GM12878 (cell line): ENCODE data around the gene MID1. TPM values are rescaled to one million over a fixed set of nuclear protein-coding genes. Genes with fewer than 3 reads are reported as not detected.

Experiments used
- ATAC-seq: fragments of 200-7000 bp; cut with Tn5 transposase; 3 replicates; pipeline ENCODE4 v1.9.1; 2020; ENCODE audit warnings: mild to moderate bottlenecking, moderate library complexity
- BruUV-seq: library from RNA; stranded (reverse); fragments of 400-500 nt; replicated peaks from 2 replicates; lab custom pipeline; 2021; lab: Mats Ljungman, UMichigan
- CTCF ChIA-PET: fragments of 300-600 bp; sonication (Branson Sonifier 250); formaldehyde crosslinking; extraction: SDS; loops from one replicate; lab custom pipeline; 2021; ENCODE audit warnings: inconsistent platforms; lab: Yijun Ruan, JAX
- POLR2A ChIA-PET: fragments of 350-600 bp; formaldehyde crosslinking; extraction: SDS; loops from one replicate; lab custom pipeline; 2021; ENCODE audit warnings: inconsistent platforms; lab: Charles Lee
- RAD21 ChIA-PET: fragments of 300-600 bp; sonication (Branson Sonifier 250); formaldehyde crosslinking; loops from one replicate; lab custom pipeline; 2023; ENCODE audit warnings: antibody characterized with exemption; ENCODE audit not compliant: unreplicated experiment; lab: Charles Lee
- SMC1A ChIA-PET: fragments of 300-600 bp; sonication (Branson Sonifier 250); formaldehyde crosslinking; loops from one replicate; lab custom pipeline; 2023; ENCODE audit not compliant: unreplicated experiment, uncharacterized antibody; lab: Charles Lee
- DNase-seq: peaks from one replicate; pipeline ENCODE4 v3.0.0-alpha.2; 2011; ENCODE audit warnings: low read depth, low spot score
- FAIRE-seq: peaks from 3 replicates; lab custom pipeline; 2011; peaks lifted over from hg19 to GRCh38; lab: Jason Lieb, UNC
- H2AFZ ChIP-seq: 2 replicates; pipeline ENCODE4 v1.6.0; 2011; ENCODE audit warnings: low read depth, low read length, control low read depth; ENCODE audit not compliant: control insufficient read depth
- H3K27ac ChIP-seq: 2 replicates; pipeline ENCODE4 v1.5.1; 2011; ENCODE audit warnings: control low read depth; ENCODE audit not compliant: control insufficient read depth, insufficient read depth
- H3K27me3 ChIP-seq, 2 experiments: replicated peaks in 1 of 2; 2 replicates each; pipeline versions ENCODE4 v1.6.0 to v1.6.1; 2011; ENCODE audit warnings: low read length in 1 of 2; ENCODE audit not compliant: control insufficient read depth in 2 of 2, insufficient read depth in 2 of 2
- H3K36me3 ChIP-seq, 2 experiments: 2 replicates each; pipeline ENCODE4 v1.5.1; 2011; ENCODE audit warnings: low read length in 1 of 2; ENCODE audit not compliant: control insufficient read depth in 2 of 2, insufficient read depth in 2 of 2
- H3K4me1 ChIP-seq: 2 replicates; pipeline ENCODE4 v1.6.1; 2011; ENCODE audit warnings: mild to moderate bottlenecking, low read length, moderate library complexity, mixed read lengths; ENCODE audit not compliant: control insufficient read depth, insufficient read depth
- H3K4me2 ChIP-seq: 2 replicates; pipeline ENCODE4 v1.6.0; 2011; ENCODE audit warnings: control low read depth; ENCODE audit not compliant: control insufficient read depth, insufficient read depth
- H3K4me3 ChIP-seq: fragments of 200-600 bp; sonication (generic); 2 replicates; pipeline ENCODE4 v1.5.1; 2016
- H3K79me2 ChIP-seq: 2 replicates; pipeline ENCODE4 v1.6.0; 2011; ENCODE audit warnings: low read length; ENCODE audit not compliant: control insufficient read depth, insufficient read depth
- H3K9ac ChIP-seq: 2 replicates; pipeline ENCODE4 v1.8.0; 2011; ENCODE audit warnings: low read length, control low read depth, mixed read lengths; ENCODE audit not compliant: control insufficient read depth, insufficient read depth
- H3K9me3 ChIP-seq: replicated peaks from 3 replicates; pipeline ENCODE4 v1.5.1; 2011; ENCODE audit warnings: mild to moderate bottlenecking, low read length; ENCODE audit not compliant: control insufficient read depth, insufficient read depth
- H4K20me1 ChIP-seq: 2 replicates; pipeline ENCODE4 v1.6.0; 2011; ENCODE audit not compliant: control insufficient read depth, insufficient read depth
- BMI1 ChIP-seq: fragments of 450-650 bp; IDR thresholded peaks from 2 replicates; pipeline ENCODE4 v1.6.1; 2016; ENCODE audit warnings: mild to moderate bottlenecking, moderate library complexity, borderline replicate concordance
- EP300 ChIP-seq, 2 experiments: fragments of 150-350 bp in 1 of 2; IDR thresholded peaks; 2 replicates each; pipeline ENCODE4 v1.6.1; 2011 to 2012; ENCODE audit warnings: low read depth in 2 of 2, low read length in 2 of 2, borderline replicate concordance in 1 of 2, improper control_type of control experiment in 1 of 2, inconsistent platforms in 1 of 2; ENCODE audit not compliant: control insufficient read depth in 1 of 2
- GABPA ChIP-seq: IDR thresholded peaks from 2 replicates; pipeline ENCODE4 v1.6.1; 2014; ENCODE audit warnings: antibody characterized with exemption, low read depth, mild to moderate bottlenecking, inconsistent platforms
- GATAD2B ChIP-seq: fragments of 450-650 bp; conservative IDR thresholded peaks from 2 replicates; pipeline ENCODE4 v1.6.1; 2017; ENCODE audit warnings: low read depth, mild to moderate bottlenecking, moderate library complexity
- HDAC2 ChIP-seq: fragments of 200-600 bp; sonication (generic); IDR thresholded peaks from 2 replicates; pipeline ENCODE4 v1.6.1; 2017
- MEF2A ChIP-seq: IDR thresholded peaks from 2 replicates; pipeline ENCODE4 v1.6.1; 2011; ENCODE audit warnings: low read depth, mild to moderate bottlenecking, low read length, moderate library complexity; ENCODE audit not compliant: insufficient read depth
- NFYB ChIP-seq: IDR thresholded peaks from 2 replicates; pipeline ENCODE4 v1.6.1; 2011; ENCODE audit warnings: low read depth, mild to moderate bottlenecking, low read length, improper control_type of control experiment, moderate library complexity; ENCODE audit not compliant: insufficient read depth
- POLR2A ChIP-seq: IDR thresholded peaks from 2 replicates; pipeline ENCODE4 v1.6.1; 2011; ENCODE audit warnings: low read depth, mild to moderate bottlenecking, low read length
- POLR2AphosphoS2 ChIP-seq: IDR thresholded peaks from 2 replicates; pipeline ENCODE4 v1.6.1; 2011; ENCODE audit warnings: low read depth, mild to moderate bottlenecking, low read length, improper control_type of control experiment, moderate library complexity
- RAD21 ChIP-seq: IDR thresholded peaks from 2 replicates; pipeline ENCODE4 v1.6.1; 2011; ENCODE audit warnings: mild to moderate bottlenecking, low read depth, low read length, moderate library complexity; ENCODE audit not compliant: insufficient read depth
- TCF12 ChIP-seq: IDR thresholded peaks from 2 replicates; pipeline ENCODE4 v1.6.1; 2011; ENCODE audit warnings: low read depth, mild to moderate bottlenecking, low read length
- ZNF622 ChIP-seq: fragments of 450-650 bp; IDR thresholded peaks from 2 replicates; pipeline ENCODE4 v1.6.1; 2017; ENCODE audit warnings: mild to moderate bottlenecking, inconsistent platforms
- ZSCAN29 ChIP-seq: fragments of 450-650 bp; IDR thresholded peaks from 2 replicates; pipeline ENCODE4 v1.6.1; 2017; ENCODE audit warnings: mild to moderate bottlenecking, moderate library complexity
- ZZZ3 ChIP-seq: IDR thresholded peaks from 2 replicates; pipeline ENCODE4 v1.6.1; 2011; ENCODE audit warnings: low read depth; ENCODE audit not compliant: control insufficient read depth, insufficient read length
- WGBS: methylation state at CpG from one replicate; pipeline ENCODE4 v1.1.6; 2016; ENCODE audit warnings: low lambda C conversion rate; ENCODE audit not compliant: insufficient replicate concordance, insufficient coverage; ENCODE audit errors: missing lambda C conversion rate; 5-methylcytosine and 5-hydroxymethylcytosine counted together
- in situ Hi-C: fragments of 300-500 bp; cut with MboI; formaldehyde crosslinking; loops from 9 replicates; pipeline ENCODE4 v1.14.3; 2018; ENCODE audit warnings: mixed read lengths
- intact Hi-C: fragments of 100-400 bp; cut with micrococcal nuclease; formaldehyde crosslinking; loops from one replicate; pipeline ENCODE4 v1.14.2; 2022; ENCODE audit not compliant: unreplicated experiment
- polyA plus RNA-seq, 11 experiments: library from polyadenylated mRNA; depleted of rRNA in 4 of 11; unstranded in 6 of 11; stranded (reverse) in 5 of 11; fragments of >200 nt; fragmentation: Nextera tagmentation in 4 of 11; fragmentation: Illumina TruSeq in 1 of 11; extraction: Ambion mirVana in 4 of 11; extraction: Trizol in 1 of 11; gene quantifications; 1 replicate in 1 of 11; 2 replicates in 10 of 11; pipeline versions ENCODE4 v1.2.1 to v1.2.3, GENCODE V29; 2011 to 2016; ENCODE audit warnings: inconsistent platforms in 2 of 11, missing spikeins in 2 of 11, low read depth in 1 of 11
- total RNA-seq, 4 experiments: library from RNA; depleted of rRNA in 3 of 4; stranded (reverse); fragments of >200 nt in 3 of 4; fragmentation: Illumina TruSeq in 1 of 4; extraction: Trizol in 1 of 4; gene quantifications; 2 replicates each; pipeline versions ENCODE4 v1.2.1 to v1.2.3, GENCODE V29; 2013 to 2021
- TF ChIP-seq, protein P1 (sequence below): fragments of 450-650 bp; IDR thresholded peaks from 2 replicates; pipeline ENCODE4 v1.6.1; 2017; ENCODE audit warnings: mild to moderate bottlenecking, moderate library complexity
- TF ChIP-seq, protein P2 (sequence below): fragments of 450-650 bp; IDR thresholded peaks from 2 replicates; pipeline ENCODE4 v1.6.1; 2016; ENCODE audit warnings: mild to moderate bottlenecking

The MID1 gene
- total and polyA plus RNA-seq, 10 of the 15 experiments (the other 5 are each of a cell fraction or from before 2014, with no cell fraction given), result 0.04 to 0.51 (median 0.14) TPM; not detected in 1

DNA sequence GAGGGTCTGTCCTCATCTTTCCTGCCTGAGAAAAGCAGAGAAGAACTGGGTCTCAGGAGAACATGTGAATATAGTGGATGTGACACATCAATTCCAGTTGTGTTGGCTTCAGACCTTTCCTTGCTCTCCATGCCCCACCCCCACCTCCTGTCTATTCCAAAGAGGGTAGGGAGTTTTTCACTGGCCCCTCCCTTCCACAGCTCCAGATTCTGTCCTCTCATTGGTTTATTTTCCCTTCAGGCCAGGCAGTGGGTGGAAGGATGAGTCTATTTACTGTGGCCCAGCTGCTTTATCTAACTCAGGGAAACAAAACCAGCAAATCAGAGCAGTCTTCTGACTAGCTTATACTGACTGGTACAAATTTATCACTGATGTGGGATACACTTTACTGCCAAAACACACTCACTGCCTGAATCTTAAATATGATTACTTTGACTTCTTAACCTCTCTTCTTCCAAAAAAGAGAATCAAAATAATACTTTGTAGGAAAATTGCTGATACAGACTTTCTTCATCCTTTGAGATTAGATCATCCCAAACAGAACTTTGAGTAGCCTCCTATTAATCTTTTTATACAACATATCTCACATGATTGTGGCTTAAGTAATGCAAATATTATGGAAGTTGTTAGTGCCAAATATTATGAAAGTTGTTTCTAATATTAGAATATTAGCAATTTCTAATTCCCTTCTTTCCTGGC, 221.2 kb downstream of the MID1 start (continued):
- no peak for TF ChIP-seq BMI1
- no peak for TF ChIP-seq NFYB
- TF ChIP-seq ZSCAN29, result no peak
- TF ChIP-seq EP300 (IDR thresholded peaks at IDR 0.05; ENCODE audit: borderline replicate concordance in 1 of 2, control insufficient read depth in 1 of 2, low read depth in 2 of 2, low read length in 2 of 2), result no peak
- no peak for TF ChIP-seq POLR2AphosphoS2
- TF ChIP-seq MEF2A, result no peak
- TF ChIP-seq HDAC2, result no peak
- TF ChIP-seq, protein P1, sequence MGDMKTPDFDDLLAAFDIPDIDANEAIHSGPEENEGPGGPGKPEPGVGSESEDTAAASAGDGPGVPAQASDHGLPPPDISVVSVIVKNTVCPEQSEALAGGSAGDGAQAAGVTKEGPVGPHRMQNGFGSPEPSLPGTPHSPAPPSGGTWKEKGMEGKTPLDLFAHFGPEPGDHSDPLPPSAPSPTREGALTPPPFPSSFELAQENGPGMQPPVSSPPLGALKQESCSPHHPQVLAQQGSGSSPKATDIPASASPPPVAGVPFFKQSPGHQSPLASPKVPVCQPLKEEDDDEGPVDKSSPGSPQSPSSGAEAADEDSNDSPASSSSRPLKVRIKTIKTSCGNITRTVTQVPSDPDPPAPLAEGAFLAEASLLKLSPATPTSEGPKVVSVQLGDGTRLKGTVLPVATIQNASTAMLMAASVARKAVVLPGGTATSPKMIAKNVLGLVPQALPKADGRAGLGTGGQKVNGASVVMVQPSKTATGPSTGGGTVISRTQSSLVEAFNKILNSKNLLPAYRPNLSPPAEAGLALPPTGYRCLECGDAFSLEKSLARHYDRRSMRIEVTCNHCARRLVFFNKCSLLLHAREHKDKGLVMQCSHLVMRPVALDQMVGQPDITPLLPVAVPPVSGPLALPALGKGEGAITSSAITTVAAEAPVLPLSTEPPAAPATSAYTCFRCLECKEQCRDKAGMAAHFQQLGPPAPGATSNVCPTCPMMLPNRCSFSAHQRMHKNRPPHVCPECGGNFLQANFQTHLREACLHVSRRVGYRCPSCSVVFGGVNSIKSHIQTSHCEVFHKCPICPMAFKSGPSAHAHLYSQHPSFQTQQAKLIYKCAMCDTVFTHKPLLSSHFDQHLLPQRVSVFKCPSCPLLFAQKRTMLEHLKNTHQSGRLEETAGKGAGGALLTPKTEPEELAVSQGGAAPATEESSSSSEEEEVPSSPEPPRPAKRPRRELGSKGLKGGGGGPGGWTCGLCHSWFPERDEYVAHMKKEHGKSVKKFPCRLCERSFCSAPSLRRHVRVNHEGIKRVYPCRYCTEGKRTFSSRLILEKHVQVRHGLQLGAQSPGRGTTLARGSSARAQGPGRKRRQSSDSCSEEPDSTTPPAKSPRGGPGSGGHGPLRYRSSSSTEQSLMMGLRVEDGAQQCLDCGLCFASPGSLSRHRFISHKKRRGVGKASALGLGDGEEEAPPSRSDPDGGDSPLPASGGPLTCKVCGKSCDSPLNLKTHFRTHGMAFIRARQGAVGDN, result no peak

DNA sequence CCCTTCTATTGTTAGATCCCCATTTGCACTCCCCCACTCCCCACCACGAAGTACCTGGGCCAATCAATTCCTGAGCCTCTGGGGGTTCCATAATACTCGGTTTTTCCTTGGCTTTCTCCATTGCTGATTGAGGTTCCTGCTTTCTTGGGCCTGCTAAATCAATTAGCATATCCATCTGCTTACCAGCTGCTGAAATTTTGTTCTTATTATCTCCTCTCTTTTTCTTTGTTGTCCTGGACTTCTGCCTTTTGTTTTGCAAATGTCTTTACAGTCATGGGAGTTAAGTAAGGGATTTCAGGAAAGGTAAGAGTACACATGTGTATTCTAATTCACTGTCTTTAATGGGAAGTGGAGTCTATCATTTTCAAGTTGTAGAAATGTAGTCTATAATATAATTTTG, 222.2 kb downstream of the MID1 start:
- ChIA-PET CTCF (no interaction called here), RAD21 (no interaction called here), POLR2A (no interaction called here), SMC1A (no interaction called here)
- H3K79me2 ChIP-seq, result no peaks in the 10 kb centered on the region
- H3K27ac ChIP-seq, result no peak overlapping the region
- no peaks in the 10 kb centered on the region; the same call in 1 of the 2 replicates for H4K20me1 ChIP-seq
- intact Hi-C loops (loop anchor here (5.0 kb wide), 1 partner anchor 206 kb away; no protein-coding TSS in a partner anchor), in situ Hi-C loops (no loop called here)
- H3K4me2 ChIP-seq, result no peak overlapping the region
- no peak overlapping the region for H2AFZ ChIP-seq
- no peaks in the 10 kb centered on the region for H3K9me3 ChIP-seq
- no peak for ATAC-seq
- no peak overlapping the region for H3K4me3 ChIP-seq
- H3K4me1 ChIP-seq, result no peaks in the 10 kb centered on the region
- FAIRE-seq, result no peak
- H3K27me3 ChIP-seq, result no peaks in the 10 kb centered on the region
- no peak for DNase-seq
- no peak overlapping the region for H3K9ac ChIP-seq
- H3K36me3 ChIP-seq, result no peaks in the 10 kb centered on the region
- WGBS, result 0% methylated on average over 2 of the region's 2 CpGs
- BruUV-seq, result no TSS peak
- TF ChIP-seq ZZZ3, result no peak
- TF ChIP-seq GATAD2B, result no peak
- TF ChIP-seq, protein P2, sequence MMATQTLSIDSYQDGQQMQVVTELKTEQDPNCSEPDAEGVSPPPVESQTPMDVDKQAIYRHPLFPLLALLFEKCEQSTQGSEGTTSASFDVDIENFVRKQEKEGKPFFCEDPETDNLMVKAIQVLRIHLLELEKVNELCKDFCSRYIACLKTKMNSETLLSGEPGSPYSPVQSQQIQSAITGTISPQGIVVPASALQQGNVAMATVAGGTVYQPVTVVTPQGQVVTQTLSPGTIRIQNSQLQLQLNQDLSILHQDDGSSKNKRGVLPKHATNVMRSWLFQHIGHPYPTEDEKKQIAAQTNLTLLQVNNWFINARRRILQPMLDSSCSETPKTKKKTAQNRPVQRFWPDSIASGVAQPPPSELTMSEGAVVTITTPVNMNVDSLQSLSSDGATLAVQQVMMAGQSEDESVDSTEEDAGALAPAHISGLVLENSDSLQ, result no peak
- TF ChIP-seq POLR2A, result no peak
- no peak for TF ChIP-seq ZNF622
- TF ChIP-seq RAD21, result no peak
- TF ChIP-seq GABPA, result no peak
- no peak for TF ChIP-seq TCF12
